ENCODE data around the gene GRIK4.
A peak's percentile ranks its signal among the peaks of the same experiment; 100 is the strongest.

Gene GRIK4

DNA sequence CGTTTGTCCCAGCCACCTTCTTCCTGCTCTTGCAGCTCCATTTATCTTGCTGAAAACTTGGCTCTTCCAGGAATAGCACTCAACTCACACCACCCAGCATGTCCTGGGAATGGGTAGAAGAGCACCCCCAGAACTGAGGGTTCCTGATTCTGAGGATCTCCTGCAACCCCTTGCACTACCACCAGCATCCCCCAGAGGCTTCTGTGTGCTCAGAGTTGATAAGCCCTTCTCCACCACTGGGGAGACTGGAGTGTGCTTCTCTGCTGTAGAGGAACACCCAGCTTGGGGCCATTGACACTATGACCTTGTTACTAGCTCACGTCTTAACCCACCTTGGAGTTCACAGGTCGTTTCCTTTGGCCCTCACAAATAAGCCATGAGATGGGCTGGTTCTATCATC lies 121.0 kb downstream of the GRIK4 start:
- H3K9me2 ChIP-seq (replicated peaks; ENCODE audit: control insufficient read depth, low read length): no peaks in the 10 kb centered on the region
- no peaks in the 10 kb centered on the region for H3K79me2 ChIP-seq (ENCODE audit: control insufficient read depth, low read length)

DNA sequence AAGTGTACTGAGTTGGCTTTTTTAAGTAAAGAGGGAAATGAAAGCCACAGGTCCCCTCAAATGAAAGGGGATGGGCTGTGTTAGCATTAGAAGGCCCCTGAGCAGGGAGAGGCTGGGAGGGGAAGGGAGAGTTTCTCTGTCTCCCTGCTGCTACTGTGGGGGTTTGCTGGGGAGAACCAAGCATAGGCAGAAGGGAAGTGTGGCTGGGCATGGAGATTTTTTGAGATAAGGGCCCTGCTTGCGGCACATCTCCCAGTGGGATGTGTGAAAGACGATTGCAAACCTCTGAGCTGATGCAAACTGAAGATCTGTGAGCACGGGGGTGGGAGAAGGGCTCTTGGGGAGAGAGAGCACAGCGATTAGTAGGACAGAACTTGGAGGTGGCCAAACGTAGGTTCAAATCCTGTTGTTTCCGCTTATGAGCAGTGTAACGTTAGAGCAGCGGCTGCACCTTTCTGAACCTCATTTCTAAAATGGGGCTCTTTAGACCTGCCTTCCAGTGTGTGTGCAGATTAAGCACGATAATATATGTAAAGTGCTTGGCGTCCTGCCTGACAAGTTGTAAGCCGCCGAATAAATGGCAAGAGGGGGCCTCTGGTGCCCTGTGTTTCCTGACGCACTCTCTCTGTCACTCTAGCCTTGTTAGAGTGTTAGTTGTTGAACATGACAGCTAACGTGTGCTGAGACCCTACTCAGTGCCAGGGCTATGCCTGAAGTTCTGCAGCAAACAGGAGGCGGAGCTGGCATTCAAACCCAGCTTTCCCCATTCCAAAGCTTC lies 122.3 kb downstream of the GRIK4 start:
- Histone ChIP-seq H3F3A (ENCODE audit: control insufficient read depth, insufficient read depth) (no peaks in the 10 kb centered on the region), H4K20me1 (ENCODE audit: control insufficient read depth, insufficient read depth, low read depth, low read length) (no peaks in the 10 kb centered on the region), H3K36me3 (ENCODE audit: control insufficient read depth, low read length) (no peaks in the 10 kb centered on the region), H3K27ac (ENCODE audit: low read depth, low read length) (no peak overlapping the region), H3K4me2 (ENCODE audit: low read length) (no peak overlapping the region), H3K4me1 (ENCODE audit: control insufficient read depth, low read length) (no peaks in the 10 kb centered on the region), H3K79me2 (ENCODE audit: control insufficient read depth, low read length) (no peaks in the 10 kb centered on the region), H3K27me3 (ENCODE audit: control insufficient read depth, low read length) (no peaks in the 10 kb centered on the region), H3K9me3 (ENCODE audit: control insufficient read depth, insufficient read depth, low read length) (no peaks in the 10 kb centered on the region), H3K9me2 (replicated peaks; ENCODE audit: control insufficient read depth, low read length) (no peaks in the 10 kb centered on the region), H3K4me3 (ENCODE audit: low read length) (no peak overlapping the region)
- TF ChIP-seq, protein P1, sequence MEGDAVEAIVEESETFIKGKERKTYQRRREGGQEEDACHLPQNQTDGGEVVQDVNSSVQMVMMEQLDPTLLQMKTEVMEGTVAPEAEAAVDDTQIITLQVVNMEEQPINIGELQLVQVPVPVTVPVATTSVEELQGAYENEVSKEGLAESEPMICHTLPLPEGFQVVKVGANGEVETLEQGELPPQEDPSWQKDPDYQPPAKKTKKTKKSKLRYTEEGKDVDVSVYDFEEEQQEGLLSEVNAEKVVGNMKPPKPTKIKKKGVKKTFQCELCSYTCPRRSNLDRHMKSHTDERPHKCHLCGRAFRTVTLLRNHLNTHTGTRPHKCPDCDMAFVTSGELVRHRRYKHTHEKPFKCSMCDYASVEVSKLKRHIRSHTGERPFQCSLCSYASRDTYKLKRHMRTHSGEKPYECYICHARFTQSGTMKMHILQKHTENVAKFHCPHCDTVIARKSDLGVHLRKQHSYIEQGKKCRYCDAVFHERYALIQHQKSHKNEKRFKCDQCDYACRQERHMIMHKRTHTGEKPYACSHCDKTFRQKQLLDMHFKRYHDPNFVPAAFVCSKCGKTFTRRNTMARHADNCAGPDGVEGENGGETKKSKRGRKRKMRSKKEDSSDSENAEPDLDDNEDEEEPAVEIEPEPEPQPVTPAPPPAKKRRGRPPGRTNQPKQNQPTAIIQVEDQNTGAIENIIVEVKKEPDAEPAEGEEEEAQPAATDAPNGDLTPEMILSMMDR (IDR thresholded peaks at IDR 0.05; ENCODE audit: low read depth, low read length, poor library complexity, severe bottlenecking): no peak

More for the DNA sequence above, 121.0 kb downstream of the GRIK4 start:
- H3K4me3 ChIP-seq (ENCODE audit: low read length): no peak overlapping the region
- H4K20me1 ChIP-seq (ENCODE audit: control insufficient read depth, insufficient read depth, low read depth, low read length): no peaks in the 10 kb centered on the region
- H3K36me3 ChIP-seq (ENCODE audit: control insufficient read depth, low read length): no peaks in the 10 kb centered on the region
- H3K4me2 ChIP-seq (ENCODE audit: low read length): no peak overlapping the region
- no peaks in the 10 kb centered on the region for H3K9me3 ChIP-seq (ENCODE audit: control insufficient read depth, insufficient read depth, low read length)
- TF ChIP-seq EZH2phosphoT487 (IDR thresholded peaks at IDR 0.05; ENCODE audit: borderline replicate concordance, low read length): no peak
- TF ChIP-seq, protein P1 (IDR thresholded peaks at IDR 0.05; ENCODE audit: low read depth, low read length, poor library complexity, severe bottlenecking): peak; percentile 44
- H3K4me1 ChIP-seq (ENCODE audit: control insufficient read depth, low read length): no peaks in the 10 kb centered on the region
- H3K27ac ChIP-seq (ENCODE audit: low read depth, low read length): no peak overlapping the region
- no peaks in the 10 kb centered on the region for H3K27me3 ChIP-seq (ENCODE audit: control insufficient read depth, low read length)
- no peaks in the 10 kb centered on the region for H3F3A ChIP-seq (ENCODE audit: control insufficient read depth, insufficient read depth)

DNA sequence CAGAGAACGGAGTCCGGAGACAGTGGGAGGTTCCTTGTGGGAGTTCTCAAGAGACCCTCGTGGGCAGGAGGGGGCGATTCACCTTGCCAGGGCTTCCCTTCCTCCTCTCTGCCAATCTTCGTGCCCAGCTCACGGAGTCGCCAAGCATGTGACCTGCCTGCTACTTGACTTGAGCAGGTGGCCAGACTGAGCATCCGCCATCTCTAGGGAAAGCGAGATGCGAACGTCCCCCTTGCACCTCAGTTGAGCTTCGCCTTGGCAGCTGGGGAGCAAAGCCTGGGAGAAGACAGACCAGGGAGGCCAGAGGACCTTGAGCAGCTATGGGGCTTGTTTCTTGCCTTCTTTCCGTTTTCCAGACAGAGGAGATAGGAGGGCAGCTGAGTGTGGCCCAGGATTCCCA lies 123.2 kb downstream of the GRIK4 start:
- no peak for TF ChIP-seq EZH2phosphoT487 (IDR thresholded peaks at IDR 0.05; ENCODE audit: borderline replicate concordance, low read length)
- TF ChIP-seq, protein P1 (IDR thresholded peaks at IDR 0.05; ENCODE audit: low read depth, low read length, poor library complexity, severe bottlenecking): no peak
- Histone ChIP-seq H3K9me3 (ENCODE audit: control insufficient read depth, insufficient read depth, low read length) (no peaks in the 10 kb centered on the region), H3K9me2 (replicated peaks; ENCODE audit: control insufficient read depth, low read length) (no peaks in the 10 kb centered on the region), H3K4me3 (ENCODE audit: low read length) (no peak overlapping the region), H3K4me1 (ENCODE audit: control insufficient read depth, low read length) (no peaks in the 10 kb centered on the region), H3K27ac (ENCODE audit: low read depth, low read length) (no peak overlapping the region), H3K27me3 (ENCODE audit: control insufficient read depth, low read length) (no peaks in the 10 kb centered on the region), H3F3A (ENCODE audit: control insufficient read depth, insufficient read depth) (no peaks in the 10 kb centered on the region), H3K36me3 (ENCODE audit: control insufficient read depth, low read length) (no peaks in the 10 kb centered on the region), H4K20me1 (ENCODE audit: control insufficient read depth, insufficient read depth, low read depth, low read length) (no peaks in the 10 kb centered on the region), H3K79me2 (ENCODE audit: control insufficient read depth, low read length) (no peaks in the 10 kb centered on the region), H3K4me2 (ENCODE audit: low read length) (no peak overlapping the region)

All from DOHH2 (cell line).